GM21526 (cell line): ENCODE measurements around the gene NDUFB1.

Experiments used
- ATAC-seq: cut with Tn5 transposase; IDR thresholded peaks from one replicate; pipeline ENCODE4 v1.9.1; 2021; ENCODE audit warnings: moderate library complexity; ENCODE audit not compliant: unreplicated experiment, low FRiP score

Gene NDUFB1

GRCh38 chr14:92103363-92103989 lies 18.0 kb downstream of the NDUFB1 start:
- ATAC-seq, result no peak

- ATAC-seq, result no peak
Observed at GRCh38 chr14:92099802-92100201, 21.7 kb downstream of the NDUFB1 start.

- no peak for ATAC-seq
Observed at GRCh38 chr14:92093320-92093719, 28.2 kb downstream of the NDUFB1 start.

- ATAC-seq, result no peak
Observed at GRCh38 chr14:92088494-92088893, 33.0 kb downstream of the NDUFB1 start.

- no peak for ATAC-seq
Observed at GRCh38 chr14:92074555-92074954, 47.0 kb downstream of the NDUFB1 start.
